ENCODE data around the gene ZBTB21. TPM values are rescaled to one million over a fixed set of nuclear protein-coding genes. Genes with fewer than 3 reads are reported as not detected.

ZBTB21 gene
- total and polyA plus RNA-seq, 7 donors, result 0.49 to 8.8 (median 4.5) TPM

- WGBS, 3 donors, result 55 to 66% (median 65%) methylated on average over 9 of the region's 9 CpGs
- ATAC-seq, result no peak
- intact Hi-C loops (cut with DNase I), result no loop called here
- Histone ChIP-seq H3K9me3 (no peaks in the 10 kb centered on the region), H3K27ac (no peak overlapping the region), H3K36me3 (ENCODE audit: insufficient read depth in 1 of 2, low read depth in 1 of 2) (no peaks in the 10 kb centered on the region), H3K4me3 (no peak overlapping the region), H3K4me1 (no peaks in the 10 kb centered on the region), H3K27me3 (ENCODE audit: insufficient read depth in 3 of 3, low read length in 2 of 3) (peaks cover 0 to 25% (median 8%) of the 10 kb centered on the region in 3 donors)
- DNase-seq, result no peak
- TF ChIP-seq CTCF (IDR thresholded peaks at IDR 0.05), result no peak
Observed at GRCh38 chr21:42026082-42026435, 15.9 kb upstream of the ZBTB21 start.

- Histone ChIP-seq H3K9me3 (no peaks in the 10 kb centered on the region), H3K36me3 (ENCODE audit: insufficient read depth in 1 of 2, low read depth in 1 of 2) (no peaks in the 10 kb centered on the region), H3K4me3 (no peak overlapping the region), H3K27me3 (ENCODE audit: insufficient read depth in 3 of 3, low read length in 2 of 3) (peaks cover 0 to 30% (median 8%) of the 10 kb centered on the region in 3 donors), H3K27ac (no peak overlapping the region), H3K4me1 (no peaks in the 10 kb centered on the region)
- DNase-seq (no peak), ATAC-seq (no peak)
- WGBS, 3 donors, result 53 to 65% (median 56%) methylated on average over 12 of the region's 12 CpGs
- no peak for TF ChIP-seq CTCF (IDR thresholded peaks at IDR 0.05)
- intact Hi-C loops (cut with DNase I), result no loop called here
Observed at GRCh38 chr21:42025376-42026081, 15.4 kb upstream of the ZBTB21 start.

DNA sequence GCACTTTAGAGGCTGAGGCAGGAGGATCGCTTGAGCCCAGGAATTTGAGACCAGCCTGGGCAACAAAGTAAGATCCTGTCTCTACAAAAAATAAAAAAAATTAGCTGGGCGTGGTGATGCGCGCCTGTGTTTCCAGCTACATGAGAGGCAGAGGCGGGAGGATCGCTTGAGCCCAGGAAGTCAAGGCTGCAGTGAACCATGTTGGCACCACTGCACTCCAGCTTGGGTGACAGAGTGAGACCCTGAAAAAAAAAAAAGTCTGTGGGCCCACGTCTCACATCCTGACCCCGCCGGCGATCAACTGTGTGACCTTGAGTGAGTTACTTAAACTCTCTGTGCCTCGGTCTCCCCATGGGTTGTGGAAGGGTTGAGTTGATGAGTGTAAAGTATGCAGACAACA is 12.7 kb upstream of the ZBTB21 start:
- WGBS, 3 donors, result 95 to 98% (median 97%) methylated on average over 11 of the region's 11 CpGs
- no peaks in the 10 kb centered on the region for H3K36me3 ChIP-seq (ENCODE audit: insufficient read depth in 1 of 2, low read depth in 1 of 2)
- no peaks in the 10 kb centered on the region for H3K4me1 ChIP-seq
- TF ChIP-seq CTCF (IDR thresholded peaks at IDR 0.05), result no peak
- no peak overlapping the region for H3K27ac ChIP-seq
- no peak for DNase-seq
- no peaks in the 10 kb centered on the region for H3K9me3 ChIP-seq
- intact Hi-C loops (cut with DNase I), result no loop called here
- H3K27me3 ChIP-seq (ENCODE audit: insufficient read depth in 3 of 3, low read length in 2 of 3), result peaks cover 0 to 43% (median 8%) of the 10 kb centered on the region in 3 donors
- H3K4me3 ChIP-seq, result no peak overlapping the region
- no peak for ATAC-seq

- ATAC-seq (no peak), DNase-seq (no peak)
- H3K27ac ChIP-seq, result no peak overlapping the region
- no peaks in the 10 kb centered on the region for H3K36me3 ChIP-seq (ENCODE audit: insufficient read depth in 1 of 2, low read depth in 1 of 2)
- TF ChIP-seq CTCF (IDR thresholded peaks at IDR 0.05), result no peak
- 42 to 58% (median 48%) methylated on average over 12 of the region's 12 CpGs for WGBS, 3 donors
- H3K27me3 ChIP-seq (ENCODE audit: insufficient read depth in 3 of 3, low read length in 2 of 3), result peaks cover 0 to 43% (median 7%) of the 10 kb centered on the region in 3 donors
- no peak overlapping the region for H3K4me3 ChIP-seq
- H3K9me3 ChIP-seq, result no peaks in the 10 kb centered on the region
- H3K4me1 ChIP-seq, result no peaks in the 10 kb centered on the region
- intact Hi-C loops (cut with DNase I), result no loop called here
Observed at GRCh38 chr21:42022091-42022430, 11.9 kb upstream of the ZBTB21 start.

Measured in psoas muscle (tissue), 8 donors.